Muscle of back (tissue), 11 donors: ENCODE results near the gene IPO4. TPM values are rescaled to one million over a fixed set of nuclear protein-coding genes. Genes with fewer than 3 reads are reported as not detected.

ENCODE experiments used
- DNase-seq, 3 donors: peaks; one replicate each; pipeline versions ENCODE4 v3.0.0 to v3.0.0-alpha.2; 2013
- polyA plus RNA-seq, 10 donors: library from polyadenylated mRNA; unstranded; fragments of 120-200 nt; gene quantifications; one replicate each; pipeline ENCODE4 v1.2.1, GENCODE V29; 2013; ENCODE audit not compliant: insufficient read length in 10 of 10

IPO4 gene
- polyA plus RNA-seq, 10 donors = 21.5 to 31.8 (median 26.6) TPM

- DNase-seq = no peak
Observed at GRCh38 chr14:24177041-24177825, 11.4 kb downstream of the IPO4 start.

GRCh38 chr14:24176599-24176998 lies 12.0 kb downstream of the IPO4 start:
- DNase-seq = no peak

GRCh38 chr14:24172871-24173281 lies 15.7 kb downstream of the IPO4 start:
- DNase-seq = no peak

- no peak for DNase-seq
Observed at GRCh38 chr14:24172261-24172860, 16.3 kb downstream of the IPO4 start.

- peak; percentile 66 to 90 (median 80) for DNase-seq
Observed at GRCh38 chr14:24171422-24172260, 17.0 kb downstream of the IPO4 start, which contains the start of gene REC8. Gene REC8, plus strand, starts transcription at chr14:24172080. Its CDS starts 473 bp downstream, at chr14:24172553.

- no peak for DNase-seq
Observed at GRCh38 chr14:24167469-24168114, 21.0 kb downstream of the IPO4 start.

GRCh38 chr14:24165785-24166184 lies 22.8 kb downstream of the IPO4 start:
- DNase-seq = no peak

GRCh38 chr14:24164518-24164991 lies 24.1 kb downstream of the IPO4 start:
- DNase-seq = no peak

GRCh38 chr14:24162093-24162492 lies 26.5 kb downstream of the IPO4 start:
- DNase-seq = no peak

- DNase-seq = peak; percentile 96 to 97 (median 97)
Observed at GRCh38 chr14:24160850-24161804, 27.5 kb downstream of the IPO4 start, which contains the start of gene IRF9. Gene IRF9, plus strand, starts transcription at chr14:24161265. Its CDS starts 880 bp downstream, at chr14:24162145.

GRCh38 chr14:24160499-24160849 lies 28.1 kb downstream of the IPO4 start:
- DNase-seq = no peak

- no peak for DNase-seq
Observed at GRCh38 chr14:24159777-24160498, 28.7 kb downstream of the IPO4 start.

- DNase-seq = no peak
Observed at GRCh38 chr14:24157331-24157730, 31.3 kb downstream of the IPO4 start.

GRCh38 chr14:24156840-24157239 lies 31.8 kb downstream of the IPO4 start:
- DNase-seq = no peak

GRCh38 chr14:24155100-24155499 lies 33.5 kb downstream of the IPO4 start:
- DNase-seq = no peak

- no peak for DNase-seq
Observed at GRCh38 chr14:24151404-24152080, 37.1 kb downstream of the IPO4 start.

- DNase-seq = no peak
Observed at GRCh38 chr14:24150993-24151392, 37.6 kb downstream of the IPO4 start.

GRCh38 chr14:24150567-24150966 lies 38.0 kb downstream of the IPO4 start:
- DNase-seq = no peak

GRCh38 chr14:24150061-24150460 lies 38.6 kb downstream of the IPO4 start:
- no peak for DNase-seq
